ENCODE data around the gene F3. TPM values are rescaled to one million over a fixed set of nuclear protein-coding genes. Genes with fewer than 3 reads are reported as not detected.

F3 gene
- total and polyA plus RNA-seq, 9 of the 15 experiments (the other 6 are each of a cell fraction or from before 2014, with no cell fraction given) = 0.24 to 0.28 TPM; not detected in 7

DNA sequence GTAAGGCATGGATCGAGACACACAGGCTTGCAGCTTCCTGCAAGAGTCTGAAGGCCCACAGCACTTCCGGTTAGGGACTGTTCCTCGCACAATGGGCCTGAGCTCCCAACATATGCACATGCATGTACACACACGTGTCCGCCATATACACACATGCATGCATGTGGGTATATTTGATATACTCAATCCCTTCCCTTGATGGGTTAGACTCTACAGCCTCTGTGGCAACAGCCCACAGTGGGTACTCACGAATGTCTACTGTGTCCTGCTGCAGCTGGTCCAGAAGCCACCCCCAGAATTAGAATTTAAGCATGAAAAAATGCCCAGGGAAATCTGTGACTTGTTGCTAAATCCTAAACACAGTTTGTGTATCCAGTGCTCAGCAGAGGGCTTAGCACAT lies 9.9 kb downstream of the F3 start (continued):
- TF ChIP-seq, protein P1, sequence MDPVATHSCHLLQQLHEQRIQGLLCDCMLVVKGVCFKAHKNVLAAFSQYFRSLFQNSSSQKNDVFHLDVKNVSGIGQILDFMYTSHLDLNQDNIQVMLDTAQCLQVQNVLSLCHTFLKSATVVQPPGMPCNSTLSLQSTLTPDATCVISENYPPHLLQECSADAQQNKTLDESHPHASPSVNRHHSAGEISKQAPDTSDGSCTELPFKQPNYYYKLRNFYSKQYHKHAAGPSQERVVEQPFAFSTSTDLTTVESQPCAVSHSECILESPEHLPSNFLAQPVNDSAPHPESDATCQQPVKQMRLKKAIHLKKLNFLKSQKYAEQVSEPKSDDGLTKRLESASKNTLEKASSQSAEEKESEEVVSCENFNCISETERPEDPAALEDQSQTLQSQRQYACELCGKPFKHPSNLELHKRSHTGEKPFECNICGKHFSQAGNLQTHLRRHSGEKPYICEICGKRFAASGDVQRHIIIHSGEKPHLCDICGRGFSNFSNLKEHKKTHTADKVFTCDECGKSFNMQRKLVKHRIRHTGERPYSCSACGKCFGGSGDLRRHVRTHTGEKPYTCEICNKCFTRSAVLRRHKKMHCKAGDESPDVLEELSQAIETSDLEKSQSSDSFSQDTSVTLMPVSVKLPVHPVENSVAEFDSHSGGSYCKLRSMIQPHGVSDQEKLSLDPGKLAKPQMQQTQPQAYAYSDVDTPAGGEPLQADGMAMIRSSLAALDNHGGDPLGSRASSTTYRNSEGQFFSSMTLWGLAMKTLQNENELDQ (CRISPR knock-in tag; IDR thresholded peaks at IDR 0.05; ENCODE audit: borderline replicate concordance) = no peak
- TF ChIP-seq TRIM28 (IDR thresholded peaks at IDR 0.05) = no peak

DNA sequence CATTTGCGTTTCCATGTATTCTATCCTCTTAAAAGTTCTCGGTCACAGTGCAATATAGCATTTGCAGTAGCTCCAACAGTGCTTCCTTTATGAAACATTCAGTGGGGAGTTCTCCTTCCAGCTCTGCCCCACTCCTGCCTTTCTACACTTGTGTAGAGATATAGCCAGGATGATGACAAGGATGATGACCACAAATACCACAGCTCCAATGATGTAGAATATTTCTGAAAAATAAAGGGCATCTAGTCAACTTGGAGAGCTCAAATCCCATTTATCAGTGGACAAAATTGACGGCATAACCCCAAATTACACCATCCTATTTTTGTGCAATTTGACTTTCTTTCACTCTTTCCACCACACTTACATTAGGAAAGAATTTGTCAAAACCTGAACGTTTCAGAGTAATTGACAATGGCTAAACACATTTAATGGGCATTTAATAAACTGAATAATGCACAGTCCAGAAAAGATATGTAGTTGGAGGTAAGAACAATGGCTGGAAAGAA lies 11.1 kb downstream of the F3 start:
- BruUV-seq (replicated peaks) = no TSS peak
- intact Hi-C loops (cut with micrococcal nuclease) (no loop called here), in situ Hi-C loops (cut with MboI) (no loop called here)
- no peak for FAIRE-seq
- TF ChIP-seq SMAD2 (IDR thresholded peaks at IDR 0.05; ENCODE audit: low read depth, low read length) (no peak), SMARCA5 (IDR thresholded peaks at IDR 0.05) (no peak), ZNF780A (CRISPR knock-in tag; IDR thresholded peaks at IDR 0.05) (no peak), ZNF586 (CRISPR knock-in tag; conservative IDR thresholded peaks at IDR 0.05) (no peak), TSC22D4 (tag; IDR thresholded peaks at IDR 0.05) (no peak), MED1 (CRISPR knock-in tag; IDR thresholded peaks at IDR 0.05; ENCODE audit: borderline replicate concordance) (no peak), ZNF444 (CRISPR knock-in tag; IDR thresholded peaks at IDR 0.05) (no peak)
- TF ChIP-seq, protein P2, sequence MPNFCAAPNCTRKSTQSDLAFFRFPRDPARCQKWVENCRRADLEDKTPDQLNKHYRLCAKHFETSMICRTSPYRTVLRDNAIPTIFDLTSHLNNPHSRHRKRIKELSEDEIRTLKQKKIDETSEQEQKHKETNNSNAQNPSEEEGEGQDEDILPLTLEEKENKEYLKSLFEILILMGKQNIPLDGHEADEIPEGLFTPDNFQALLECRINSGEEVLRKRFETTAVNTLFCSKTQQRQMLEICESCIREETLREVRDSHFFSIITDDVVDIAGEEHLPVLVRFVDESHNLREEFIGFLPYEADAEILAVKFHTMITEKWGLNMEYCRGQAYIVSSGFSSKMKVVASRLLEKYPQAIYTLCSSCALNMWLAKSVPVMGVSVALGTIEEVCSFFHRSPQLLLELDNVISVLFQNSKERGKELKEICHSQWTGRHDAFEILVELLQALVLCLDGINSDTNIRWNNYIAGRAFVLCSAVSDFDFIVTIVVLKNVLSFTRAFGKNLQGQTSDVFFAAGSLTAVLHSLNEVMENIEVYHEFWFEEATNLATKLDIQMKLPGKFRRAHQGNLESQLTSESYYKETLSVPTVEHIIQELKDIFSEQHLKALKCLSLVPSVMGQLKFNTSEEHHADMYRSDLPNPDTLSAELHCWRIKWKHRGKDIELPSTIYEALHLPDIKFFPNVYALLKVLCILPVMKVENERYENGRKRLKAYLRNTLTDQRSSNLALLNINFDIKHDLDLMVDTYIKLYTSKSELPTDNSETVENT (CRISPR knock-in tag; IDR thresholded peaks at IDR 0.05) = no peak
- TF ChIP-seq, protein P3, sequence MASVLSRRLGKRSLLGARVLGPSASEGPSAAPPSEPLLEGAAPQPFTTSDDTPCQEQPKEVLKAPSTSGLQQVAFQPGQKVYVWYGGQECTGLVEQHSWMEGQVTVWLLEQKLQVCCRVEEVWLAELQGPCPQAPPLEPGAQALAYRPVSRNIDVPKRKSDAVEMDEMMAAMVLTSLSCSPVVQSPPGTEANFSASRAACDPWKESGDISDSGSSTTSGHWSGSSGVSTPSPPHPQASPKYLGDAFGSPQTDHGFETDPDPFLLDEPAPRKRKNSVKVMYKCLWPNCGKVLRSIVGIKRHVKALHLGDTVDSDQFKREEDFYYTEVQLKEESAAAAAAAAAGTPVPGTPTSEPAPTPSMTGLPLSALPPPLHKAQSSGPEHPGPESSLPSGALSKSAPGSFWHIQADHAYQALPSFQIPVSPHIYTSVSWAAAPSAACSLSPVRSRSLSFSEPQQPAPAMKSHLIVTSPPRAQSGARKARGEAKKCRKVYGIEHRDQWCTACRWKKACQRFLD (CRISPR knock-in tag; IDR thresholded peaks at IDR 0.05) = no peak
- TF ChIP-seq, protein P4, sequence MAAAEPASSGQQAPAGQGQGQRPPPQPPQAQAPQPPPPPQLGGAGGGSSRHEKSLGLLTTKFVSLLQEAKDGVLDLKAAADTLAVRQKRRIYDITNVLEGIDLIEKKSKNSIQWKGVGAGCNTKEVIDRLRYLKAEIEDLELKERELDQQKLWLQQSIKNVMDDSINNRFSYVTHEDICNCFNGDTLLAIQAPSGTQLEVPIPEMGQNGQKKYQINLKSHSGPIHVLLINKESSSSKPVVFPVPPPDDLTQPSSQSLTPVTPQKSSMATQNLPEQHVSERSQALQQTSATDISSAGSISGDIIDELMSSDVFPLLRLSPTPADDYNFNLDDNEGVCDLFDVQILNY (CRISPR knock-in tag; IDR thresholded peaks at IDR 0.05) = no peak
- Histone ChIP-seq H3K9me3 (replicated peaks; ENCODE audit: control insufficient read depth, insufficient read depth, low read depth, low read length) (no peaks in the 10 kb centered on the region), H3K4me1 (replicated peaks in 1 of 2; ENCODE audit: control insufficient read depth in 2 of 2, insufficient read depth in 2 of 2, low read length in 2 of 2) (no peaks in the 10 kb centered on the region), H3K4me3 (no peak overlapping the region), H3K27me3 (ENCODE audit: control insufficient read depth in 2 of 2, insufficient read depth in 2 of 2, low read length in 2 of 2) (peaks cover 15 to 22% of the 10 kb centered on the region in 2 experiments), H3K4me2 (ENCODE audit: insufficient read depth, low read length) (no peak overlapping the region), H2AFZ (ENCODE audit: low read depth, low read length) (no peak overlapping the region), H3K9ac (ENCODE audit: insufficient read depth in 1 of 2, low read depth in 2 of 2, low read length in 2 of 2) (no peak overlapping the region), H3K36me3 (ENCODE audit: control insufficient read depth, insufficient read depth, low read length) (no peaks in the 10 kb centered on the region), H3K79me2 (ENCODE audit: control insufficient read depth, insufficient read depth, low read length) (no peaks in the 10 kb centered on the region), H3K27ac (ENCODE audit: extremely low read depth, low read depth, low read length) (no peak overlapping the region), H3K9me1 (ENCODE audit: control insufficient read depth, insufficient read depth, low read length) (no peaks in the 10 kb centered on the region), H4K20me1 (replicated peaks; ENCODE audit: control insufficient read depth, insufficient read depth, low read length) (no peaks in the 10 kb centered on the region)
- 1% methylated on average over 4 of the region's 4 CpGs for WGBS (ENCODE audit: insufficient coverage, low coverage, missing lambda C conversion rate)
- DNase-seq (ENCODE audit: extremely low read depth in 1 of 4, low spot score in 3 of 4) = no peak
- CTCF ChIA-PET (ENCODE audit: low intra/inter-chr PET ratio) = no interaction called here
- no peak for ATAC-seq
- POLR2A ChIA-PET = no interaction called here

Measured in K562 (cell line).